WI38 (cell line): ENCODE measurements around the gene IL2RA.

Experiments
- H3K4me3 ChIP-seq: 2 replicates; pipeline ENCODE4 v1.5.1; 2011; ENCODE audit warnings: low read depth, mild to moderate bottlenecking, control low read depth, low read length
- TF ChIP-seq, protein P1 (sequence below): IDR thresholded peaks from 2 replicates; pipeline ENCODE4 v1.5.1; 2012; ENCODE audit warnings: low read depth, mild to moderate bottlenecking, control low read depth, low read length

The IL2RA gene

DNA sequence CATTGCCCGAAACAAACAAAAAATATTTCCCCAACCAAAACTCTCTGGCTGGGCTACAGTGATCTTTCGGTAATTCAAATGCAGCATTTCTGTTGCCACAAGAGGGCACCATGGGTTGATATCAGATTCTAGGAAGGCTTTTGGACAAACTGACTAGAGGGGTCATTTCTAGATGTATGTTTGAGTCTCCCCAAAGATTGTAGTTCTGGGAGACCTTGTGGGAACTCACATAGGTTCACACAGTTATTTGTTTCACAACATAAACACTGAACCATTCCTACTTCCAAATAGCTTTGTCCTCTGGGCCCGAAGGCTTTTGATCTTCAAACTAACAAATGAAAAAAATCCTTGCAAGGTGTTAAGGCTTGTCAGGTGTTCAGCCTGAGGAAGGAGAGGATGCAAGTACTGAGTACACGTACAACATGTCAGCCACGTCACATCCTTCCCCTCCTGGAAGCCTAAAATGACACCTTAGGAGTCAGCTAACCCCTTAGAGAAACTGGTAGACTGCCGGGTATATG, 47.9 kb downstream of the IL2RA start:
- H3K4me3 ChIP-seq, result no peak overlapping the region
- TF ChIP-seq, protein P1, sequence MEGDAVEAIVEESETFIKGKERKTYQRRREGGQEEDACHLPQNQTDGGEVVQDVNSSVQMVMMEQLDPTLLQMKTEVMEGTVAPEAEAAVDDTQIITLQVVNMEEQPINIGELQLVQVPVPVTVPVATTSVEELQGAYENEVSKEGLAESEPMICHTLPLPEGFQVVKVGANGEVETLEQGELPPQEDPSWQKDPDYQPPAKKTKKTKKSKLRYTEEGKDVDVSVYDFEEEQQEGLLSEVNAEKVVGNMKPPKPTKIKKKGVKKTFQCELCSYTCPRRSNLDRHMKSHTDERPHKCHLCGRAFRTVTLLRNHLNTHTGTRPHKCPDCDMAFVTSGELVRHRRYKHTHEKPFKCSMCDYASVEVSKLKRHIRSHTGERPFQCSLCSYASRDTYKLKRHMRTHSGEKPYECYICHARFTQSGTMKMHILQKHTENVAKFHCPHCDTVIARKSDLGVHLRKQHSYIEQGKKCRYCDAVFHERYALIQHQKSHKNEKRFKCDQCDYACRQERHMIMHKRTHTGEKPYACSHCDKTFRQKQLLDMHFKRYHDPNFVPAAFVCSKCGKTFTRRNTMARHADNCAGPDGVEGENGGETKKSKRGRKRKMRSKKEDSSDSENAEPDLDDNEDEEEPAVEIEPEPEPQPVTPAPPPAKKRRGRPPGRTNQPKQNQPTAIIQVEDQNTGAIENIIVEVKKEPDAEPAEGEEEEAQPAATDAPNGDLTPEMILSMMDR, result peak; percentile 55

DNA sequence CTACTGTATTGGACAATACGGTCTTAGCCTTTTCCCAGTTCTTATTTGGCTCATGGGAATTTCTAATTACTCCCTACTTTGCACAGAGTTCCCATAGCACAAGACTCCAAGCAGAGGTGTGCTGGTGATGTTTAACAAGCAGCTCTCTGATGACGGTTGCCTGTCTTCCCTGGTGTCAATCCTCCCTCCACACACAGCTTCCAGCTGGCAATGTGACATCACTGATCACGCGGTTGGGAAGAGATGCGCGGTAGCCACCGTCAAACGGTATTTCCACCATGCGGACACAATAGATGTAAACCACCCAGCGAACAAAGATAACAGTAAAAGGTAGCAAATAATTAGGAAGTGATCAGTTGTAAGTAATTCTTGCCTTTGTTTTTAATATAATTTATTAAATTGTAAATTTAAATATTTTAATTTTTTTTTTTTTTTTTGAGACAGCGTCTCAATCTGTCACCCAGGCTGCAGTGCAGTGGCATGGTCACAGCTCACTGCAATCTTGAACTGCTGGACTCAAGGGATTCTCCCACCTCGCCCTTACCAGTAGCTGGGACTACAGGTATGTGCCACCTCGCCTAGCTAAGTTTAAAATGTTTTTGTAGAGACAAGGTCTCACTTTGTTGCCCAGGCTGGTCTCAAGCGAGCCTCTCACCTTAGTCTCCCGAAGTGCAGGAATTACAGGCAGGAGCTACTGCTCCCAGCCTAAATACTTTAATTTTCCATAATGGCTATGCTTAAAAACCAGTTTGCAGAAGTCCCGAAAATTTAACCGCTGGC, 48.6 kb downstream of the IL2RA start:
- H3K4me3 ChIP-seq, result no peak overlapping the region
- TF ChIP-seq, protein P1, result no peak

DNA sequence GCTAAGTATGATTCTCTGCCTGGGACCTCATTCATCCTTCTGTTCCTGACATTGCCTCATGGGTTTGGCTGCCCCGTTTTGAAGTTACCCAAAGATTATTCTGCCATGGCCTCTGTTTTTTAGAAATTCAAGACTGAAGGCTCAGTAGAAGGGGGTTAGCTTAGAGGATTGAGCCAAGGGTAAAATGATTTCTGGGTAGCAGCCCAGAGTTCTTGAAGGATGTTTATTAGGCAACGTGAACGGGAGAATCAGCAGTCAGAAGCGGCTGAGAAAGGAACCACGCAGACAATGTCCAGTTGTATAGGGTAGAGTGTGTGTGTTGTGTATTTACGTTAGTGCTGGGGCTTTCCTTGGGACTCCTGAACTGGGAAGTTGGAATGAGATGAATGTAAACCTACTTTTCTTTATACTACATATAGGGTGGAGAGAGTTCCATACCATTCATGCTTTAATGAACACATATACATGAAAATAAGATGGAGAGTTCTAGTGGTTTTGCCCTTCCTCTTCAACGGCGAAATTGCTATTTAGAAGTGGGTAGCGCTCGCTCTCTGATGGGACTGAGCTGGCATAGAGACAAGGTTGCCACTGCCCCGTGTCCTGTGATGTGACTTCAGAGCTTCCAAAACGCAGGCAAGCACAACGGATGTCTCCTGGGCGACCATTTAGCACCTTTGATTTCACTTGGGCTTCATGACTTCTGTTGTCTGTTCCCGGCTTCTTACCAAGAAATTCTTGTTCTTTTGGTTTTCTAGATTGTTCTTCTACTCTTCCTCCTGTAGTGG, 49.9 kb downstream of the IL2RA start:
- H3K4me3 ChIP-seq, result no peak overlapping the region
- TF ChIP-seq, protein P1, result no peak

DNA sequence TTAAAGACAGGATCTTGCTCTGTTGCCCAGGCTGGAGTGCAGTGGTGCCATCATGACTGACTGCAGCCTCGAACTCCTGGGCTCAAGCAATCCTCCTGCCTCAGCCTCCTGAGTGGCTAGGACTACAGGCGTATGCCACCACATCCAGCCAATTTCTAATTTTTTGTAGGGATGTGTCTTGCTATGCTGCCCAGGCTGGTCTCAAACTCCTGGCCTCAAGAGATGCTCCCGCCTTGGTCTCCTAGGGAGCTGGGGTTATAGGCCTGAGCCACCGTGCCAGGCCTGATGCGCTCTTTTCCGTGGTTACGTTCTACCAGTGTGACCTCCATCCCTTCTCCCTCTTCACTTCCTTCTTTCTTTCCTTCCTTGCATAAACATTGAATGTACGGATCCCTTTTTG, 50.6 kb downstream of the IL2RA start:
- TF ChIP-seq, protein P1, result no peak
- H3K4me3 ChIP-seq, result no peak overlapping the region

DNA sequence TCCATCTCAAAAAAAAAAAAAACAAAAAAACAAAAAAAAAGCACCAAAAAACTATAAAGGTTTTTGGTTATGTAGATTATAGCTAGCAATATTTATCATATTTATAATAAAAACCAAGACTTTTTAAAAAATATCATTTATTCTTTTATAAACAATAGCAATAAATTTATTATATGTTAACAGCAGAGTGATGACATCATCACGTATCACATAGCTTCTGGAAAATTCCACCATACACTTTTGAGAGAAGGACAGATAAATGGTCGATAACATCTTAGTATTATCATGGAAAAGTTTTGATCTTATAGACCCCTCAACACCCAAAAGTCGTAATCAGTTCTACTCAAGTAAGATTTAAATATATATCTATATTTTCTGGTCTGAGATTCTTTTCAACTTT, 51.6 kb downstream of the IL2RA start:
- H3K4me3 ChIP-seq, result no peak overlapping the region
- TF ChIP-seq, protein P1, result no peak

DNA sequence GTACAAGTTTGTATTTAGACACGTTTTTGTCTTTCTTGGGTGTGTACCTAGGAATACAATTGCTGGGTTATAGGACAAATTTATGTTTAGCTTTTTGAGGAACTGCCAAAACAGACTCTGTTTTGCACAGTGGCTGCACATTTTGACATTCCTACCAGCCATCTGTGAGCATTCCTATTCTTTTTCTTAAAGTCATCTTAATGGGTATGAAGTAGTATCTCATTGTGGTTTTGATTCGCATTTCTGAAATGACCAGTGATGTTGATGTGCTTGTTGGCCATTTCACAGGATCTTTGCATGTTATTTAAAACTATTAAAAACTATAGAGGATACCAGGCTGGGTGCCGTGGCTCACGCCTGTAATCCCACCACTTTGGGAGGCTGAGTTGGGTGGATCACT, 52.2 kb downstream of the IL2RA start:
- TF ChIP-seq, protein P1, result no peak
- H3K4me3 ChIP-seq, result no peak overlapping the region

DNA sequence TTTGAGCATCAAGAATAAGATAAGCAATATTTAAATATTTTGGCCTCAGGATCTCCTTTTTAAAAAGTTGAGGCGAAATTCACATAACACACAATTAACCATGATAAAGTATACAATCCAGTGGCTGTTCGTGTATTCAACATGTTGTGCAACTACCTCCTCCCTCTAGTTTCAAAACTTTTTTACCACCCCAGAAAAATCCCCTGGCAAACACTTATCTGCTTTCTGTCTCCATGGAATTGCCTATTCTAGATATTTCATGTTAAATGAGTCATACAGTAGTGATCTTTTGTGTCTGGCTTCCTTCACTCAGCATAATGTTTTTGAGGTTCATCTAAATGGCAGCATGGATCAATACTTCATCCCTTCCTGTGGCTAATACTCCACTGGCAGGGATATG, 53.0 kb downstream of the IL2RA start:
- TF ChIP-seq, protein P1, result no peak

More for the DNA sequence above, 53.0 kb downstream of the IL2RA start:
- peak overlapping the region; percentile 47 for H3K4me3 ChIP-seq
